ENCODE data around the gene HTT-AS. TPM values are rescaled to one million over a fixed set of nuclear protein-coding genes. Genes with fewer than 3 reads are reported as not detected.
A peak's percentile ranks its signal among the peaks of the same experiment; 100 is the strongest.

Gene HTT-AS
- total and polyA plus RNA-seq, 2 of the 13 experiments (the other 11 are each of a cell fraction or from before 2014, with no cell fraction given) = not detected

DNA sequence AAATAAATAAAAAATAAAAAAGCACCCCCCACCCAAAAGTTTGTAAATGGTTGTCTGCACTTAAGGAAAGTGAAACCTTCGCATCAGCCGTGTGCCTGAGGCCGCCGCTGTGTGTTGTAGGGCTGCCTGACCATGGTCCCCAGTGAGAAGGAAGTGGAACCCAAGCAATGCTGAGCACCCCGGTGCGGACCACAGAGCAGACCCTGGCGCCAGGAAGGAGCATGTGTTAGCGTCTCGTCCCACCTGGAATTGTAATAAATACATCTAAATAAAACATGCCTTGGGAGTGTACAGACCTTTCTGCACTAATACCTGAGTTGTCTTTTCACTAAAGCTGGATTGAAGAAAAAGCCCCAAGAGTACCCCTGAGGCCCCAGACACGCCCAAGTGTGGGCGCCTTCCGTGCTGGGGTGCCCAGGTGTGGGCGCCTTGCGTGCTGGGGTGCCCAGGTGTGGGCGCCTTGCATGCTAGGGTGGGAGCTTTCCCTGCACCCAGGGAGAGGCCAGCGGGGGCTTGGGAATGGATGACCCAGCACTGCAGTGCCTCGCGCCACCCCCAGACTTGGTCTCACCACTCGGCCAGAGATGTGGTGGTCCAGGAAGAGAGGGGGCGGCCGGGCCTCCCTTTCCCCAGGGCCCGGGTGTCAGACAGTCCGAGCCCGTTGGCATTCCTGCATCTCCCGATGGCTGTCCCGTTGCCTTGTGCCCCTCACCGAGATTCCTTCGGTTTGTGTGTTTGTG lies 33.7 kb downstream of the HTT-AS start:
- WGBS (ENCODE audit: low lambda C conversion rate) = 75% methylated on average over 23 of the region's 28 CpGs
- Histone ChIP-seq H4K20me1 (ENCODE audit: insufficient read depth, low read length) (no peaks in the 10 kb centered on the region), H3K36me3 (replicated peaks in 1 of 2; ENCODE audit: control insufficient read depth in 1 of 2, insufficient read depth in 2 of 2, low read length in 2 of 2) (no peaks in the 10 kb centered on the region), H3K27ac (ENCODE audit: extremely low read length, insufficient read depth, low read length) (no peak overlapping the region), H3K4me2 (ENCODE audit: low read depth, low read length) (peak overlapping the region; percentile 84; the same call in 1 of the 2 replicates), H3K9ac (ENCODE audit: insufficient read depth, low read depth, low read length) (no peak overlapping the region), H3K4me3 (replicated peaks in 1 of 3; ENCODE audit: insufficient read depth in 1 of 3, low read depth in 2 of 3, low read length in 3 of 3) (peak overlapping the region in 1 of 3 experiments; percentile 70; a peak in 1 of 6 replicates), H3K4me1 (ENCODE audit: insufficient read depth, low read length) (peaks cover 64% of the 10 kb centered on the region), H2AFZ (ENCODE audit: low read length) (no peak overlapping the region), H3K9me3 (ENCODE audit: low read length) (no peaks in the 10 kb centered on the region), H3K27me3 (ENCODE audit: control insufficient read depth in 1 of 2, insufficient read depth in 2 of 2, low read length in 2 of 2) (peaks cover 3 to 22% of the 10 kb centered on the region in 2 experiments; a peak in 3 of 5 replicates), H3K79me2 (ENCODE audit: insufficient read depth, low read length) (no peaks in the 10 kb centered on the region)
- no TSS peak for BruUV-seq (replicated peaks)
- in situ Hi-C loops (cut with HindIII; ENCODE audit: extremely low pct_ligation_motif_present, low pct_unique_long_range_greater_than_20kb) = no loop called here
- DNase-seq (ENCODE audit: low spot score) = no peak
- no peak for TF ChIP-seq GATAD1 (CRISPR knock-in tag; IDR thresholded peaks at IDR 0.05)
- TF ChIP-seq ZFP36 (IDR thresholded peaks at IDR 0.05; ENCODE audit: borderline replicate concordance, low read depth, low read length, partially characterized antibody) = no peak
- TF ChIP-seq ZNF350 (CRISPR knock-in tag; IDR thresholded peaks at IDR 0.05; ENCODE audit: borderline replicate concordance, low read depth) = no peak
- no peak for TF ChIP-seq RBFOX2 (IDR thresholded peaks at IDR 0.05; ENCODE audit: low read depth, low read length)
- no peak for ATAC-seq
- CTCF ChIA-PET (ENCODE audit: low intra/inter-chr PET ratio, low total read pairs) = no interaction called here
- no peak for FAIRE-seq
- POLR2A ChIA-PET = no interaction called here
- intact Hi-C loops (cut with micrococcal nuclease; ENCODE audit: unreplicated experiment) = no loop called here

DNA sequence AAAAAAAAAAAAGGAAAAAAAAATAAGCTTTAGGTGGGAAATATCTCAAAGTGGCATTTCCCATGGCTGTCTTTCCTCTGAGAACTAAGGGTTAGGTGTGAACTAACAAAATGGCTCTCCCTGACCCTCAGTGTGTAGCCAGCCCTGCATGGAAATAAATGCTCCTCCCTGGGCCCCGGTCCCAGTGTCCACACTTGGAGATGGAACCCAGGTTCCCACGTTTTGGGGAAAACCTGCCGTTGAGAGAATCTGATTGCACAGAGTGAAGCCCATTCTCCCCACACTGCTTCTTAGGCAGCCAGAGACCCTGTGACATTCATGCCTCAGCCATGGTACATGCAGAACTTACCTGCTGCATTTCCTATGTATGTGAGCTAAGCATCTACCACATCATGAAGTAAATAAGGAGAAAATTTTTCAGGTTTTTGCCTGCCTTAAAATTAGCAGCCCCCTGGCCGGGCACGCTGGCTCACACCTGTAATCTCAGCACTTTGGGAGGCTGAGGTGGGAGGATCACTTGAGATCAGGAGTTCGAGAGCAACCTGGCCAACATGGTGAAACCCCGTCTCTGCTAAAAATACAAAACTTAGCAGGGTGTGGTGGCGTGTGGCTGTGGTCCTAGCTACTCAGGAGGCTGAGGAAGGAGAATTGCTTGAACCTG lies 34.5 kb downstream of the HTT-AS start:
- Histone ChIP-seq H3K4me1 (ENCODE audit: insufficient read depth, low read length) (peaks cover 64% of the 10 kb centered on the region), H3K9ac (ENCODE audit: insufficient read depth, low read depth, low read length) (no peak overlapping the region), H3K36me3 (replicated peaks in 1 of 2; ENCODE audit: control insufficient read depth in 1 of 2, insufficient read depth in 2 of 2, low read length in 2 of 2) (no peaks in the 10 kb centered on the region), H3K4me2 (ENCODE audit: low read depth, low read length) (no peak overlapping the region), H2AFZ (ENCODE audit: low read length) (no peak overlapping the region), H3K27ac (ENCODE audit: extremely low read length, insufficient read depth, low read length) (no peak overlapping the region), H3K27me3 (ENCODE audit: control insufficient read depth in 1 of 2, insufficient read depth in 2 of 2, low read length in 2 of 2) (peaks cover 3 to 22% of the 10 kb centered on the region in 2 experiments; a peak in 3 of 5 replicates), H3K4me3 (replicated peaks in 1 of 3; ENCODE audit: insufficient read depth in 1 of 3, low read depth in 2 of 3, low read length in 3 of 3) (no peak overlapping the region), H4K20me1 (ENCODE audit: insufficient read depth, low read length) (no peaks in the 10 kb centered on the region), H3K79me2 (ENCODE audit: insufficient read depth, low read length) (no peaks in the 10 kb centered on the region), H3K9me3 (ENCODE audit: low read length) (no peaks in the 10 kb centered on the region)
- POLR2A ChIA-PET = no interaction called here
- FAIRE-seq = no peak
- CTCF ChIA-PET (ENCODE audit: low intra/inter-chr PET ratio, low total read pairs) = no interaction called here
- TF ChIP-seq, protein P1, sequence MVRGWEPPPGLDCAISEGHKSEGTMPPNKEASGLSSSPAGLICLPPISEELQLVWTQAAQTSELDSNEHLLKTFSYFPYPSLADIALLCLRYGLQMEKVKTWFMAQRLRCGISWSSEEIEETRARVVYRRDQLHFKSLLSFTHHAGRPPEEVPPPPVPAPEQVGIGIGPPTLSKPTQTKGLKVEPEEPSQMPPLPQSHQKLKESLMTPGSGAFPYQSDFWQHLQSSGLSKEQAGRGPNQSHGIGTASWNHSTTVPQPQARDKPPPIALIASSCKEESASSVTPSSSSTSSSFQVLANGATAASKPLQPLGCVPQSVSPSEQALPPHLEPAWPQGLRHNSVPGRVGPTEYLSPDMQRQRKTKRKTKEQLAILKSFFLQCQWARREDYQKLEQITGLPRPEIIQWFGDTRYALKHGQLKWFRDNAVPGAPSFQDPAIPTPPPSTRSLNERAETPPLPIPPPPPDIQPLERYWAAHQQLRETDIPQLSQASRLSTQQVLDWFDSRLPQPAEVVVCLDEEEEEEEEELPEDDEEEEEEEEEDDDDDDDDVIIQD (CRISPR knock-in tag; IDR thresholded peaks at IDR 0.05; ENCODE audit: low read depth) = no peak
- no peak for TF ChIP-seq ZNF746 (CRISPR knock-in tag; IDR thresholded peaks at IDR 0.05)
- no peak for TF ChIP-seq RFX1 (IDR thresholded peaks at IDR 0.05)
- no peak for TF ChIP-seq ZNF772 (CRISPR knock-in tag; IDR thresholded peaks at IDR 0.05)
- TF ChIP-seq MYC (CRISPR knock-in tag; IDR thresholded peaks at IDR 0.05; ENCODE audit: borderline replicate concordance) = no peak
- TF ChIP-seq CEBPG (CRISPR knock-in tag; IDR thresholded peaks at IDR 0.05) = no peak
- TF ChIP-seq, protein P2, sequence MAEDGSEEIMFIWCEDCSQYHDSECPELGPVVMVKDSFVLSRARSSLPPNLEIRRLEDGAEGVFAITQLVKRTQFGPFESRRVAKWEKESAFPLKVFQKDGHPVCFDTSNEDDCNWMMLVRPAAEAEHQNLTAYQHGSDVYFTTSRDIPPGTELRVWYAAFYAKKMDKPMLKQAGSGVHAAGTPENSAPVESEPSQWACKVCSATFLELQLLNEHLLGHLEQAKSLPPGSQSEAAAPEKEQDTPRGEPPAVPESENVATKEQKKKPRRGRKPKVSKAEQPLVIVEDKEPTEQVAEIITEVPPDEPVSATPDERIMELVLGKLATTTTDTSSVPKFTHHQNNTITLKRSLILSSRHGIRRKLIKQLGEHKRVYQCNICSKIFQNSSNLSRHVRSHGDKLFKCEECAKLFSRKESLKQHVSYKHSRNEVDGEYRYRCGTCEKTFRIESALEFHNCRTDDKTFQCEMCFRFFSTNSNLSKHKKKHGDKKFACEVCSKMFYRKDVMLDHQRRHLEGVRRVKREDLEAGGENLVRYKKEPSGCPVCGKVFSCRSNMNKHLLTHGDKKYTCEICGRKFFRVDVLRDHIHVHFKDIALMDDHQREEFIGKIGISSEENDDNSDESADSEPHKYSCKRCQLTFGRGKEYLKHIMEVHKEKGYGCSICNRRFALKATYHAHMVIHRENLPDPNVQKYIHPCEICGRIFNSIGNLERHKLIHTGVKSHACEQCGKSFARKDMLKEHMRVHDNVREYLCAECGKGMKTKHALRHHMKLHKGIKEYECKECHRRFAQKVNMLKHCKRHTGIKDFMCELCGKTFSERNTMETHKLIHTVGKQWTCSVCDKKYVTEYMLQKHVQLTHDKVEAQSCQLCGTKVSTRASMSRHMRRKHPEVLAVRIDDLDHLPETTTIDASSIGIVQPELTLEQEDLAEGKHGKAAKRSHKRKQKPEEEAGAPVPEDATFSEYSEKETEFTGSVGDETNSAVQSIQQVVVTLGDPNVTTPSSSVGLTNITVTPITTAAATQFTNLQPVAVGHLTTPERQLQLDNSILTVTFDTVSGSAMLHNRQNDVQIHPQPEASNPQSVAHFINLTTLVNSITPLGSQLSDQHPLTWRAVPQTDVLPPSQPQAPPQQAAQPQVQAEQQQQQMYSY (CRISPR knock-in tag; IDR thresholded peaks at IDR 0.05) = no peak
- intact Hi-C loops (cut with micrococcal nuclease; ENCODE audit: unreplicated experiment) (no loop called here), in situ Hi-C loops (cut with HindIII; ENCODE audit: extremely low pct_ligation_motif_present, low pct_unique_long_range_greater_than_20kb) (loop anchor here (5.0 kb wide), 1 partner anchor 58 kb away; no protein-coding TSS in a partner anchor)
- BruUV-seq (replicated peaks) = no TSS peak
- DNase-seq (ENCODE audit: low spot score) = no peak
- WGBS (ENCODE audit: low lambda C conversion rate) = 62% methylated on average over 8 of the region's 8 CpGs
- no peak for ATAC-seq
